GM12892 (cell line): Measurements from ENCODE around the gene ETF1.

Experiments used
- POLR2A ChIP-seq: IDR thresholded peaks from 2 replicates; pipeline ENCODE4 v1.6.1; 2011; ENCODE audit warnings: low read depth, low read length, control low read depth
- TAF1 ChIP-seq: IDR thresholded peaks from 2 replicates; pipeline ENCODE4 v1.6.1; 2011; ENCODE audit warnings: low read depth, mild to moderate bottlenecking, control low read depth, low read length, borderline replicate concordance

- no peak for TF ChIP-seq TAF1
- no peak for TF ChIP-seq POLR2A
Observed at GRCh38 chr5:138527170-138527569, 15.9 kb downstream of the ETF1 start.
